GM13976 (cell line): Measurements from ENCODE around the gene SLC35F1.

Experiments
- DNase-seq: peaks from one replicate; pipeline ENCODE4 v3.0.0; 2012; ENCODE audit warnings: low spot score
- in situ Hi-C: fragments of 300-500 bp; cut with MboI; formaldehyde crosslinking; loops from one replicate; pipeline ENCODE4 v1.12.0; 2022; ENCODE audit warnings: low sequenced_read_pairs, mixed read lengths, inconsistent platforms; ENCODE audit not compliant: unreplicated experiment
- TF ChIP-seq, protein P1 (sequence below): IDR thresholded peaks from 2 replicates; pipeline ENCODE4 v1.5.1; 2012; ENCODE audit warnings: borderline replicate concordance, mild to moderate bottlenecking; ENCODE audit not compliant: insufficient read depth; ENCODE audit errors: extremely low read depth, missing control alignments, control extremely low read depth

Gene SLC35F1

DNA sequence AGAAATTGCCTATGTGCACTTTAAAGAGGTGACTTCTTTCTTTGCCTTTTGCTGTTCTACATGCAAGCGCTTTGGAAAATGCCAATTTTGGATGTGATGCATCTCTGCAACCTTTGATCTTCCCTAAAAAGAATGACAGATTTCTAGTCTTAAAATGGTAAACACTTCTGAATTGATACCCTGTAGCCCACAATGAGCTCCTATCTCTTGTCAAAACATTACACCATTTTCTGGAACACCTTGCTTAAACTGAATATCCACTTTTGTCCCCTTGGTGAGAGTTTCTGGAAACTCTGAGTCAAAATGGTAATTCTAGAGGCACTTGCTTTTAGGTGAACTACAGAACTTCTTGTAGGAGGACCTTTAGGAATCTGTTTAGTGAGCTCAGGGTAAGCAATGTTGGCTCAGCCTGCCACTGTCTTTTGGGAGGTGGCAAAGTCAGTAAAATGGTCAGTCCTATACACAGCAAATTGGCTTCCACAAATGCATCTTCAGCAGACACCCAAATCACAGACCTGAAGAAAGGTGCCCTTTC lies 216.5 kb downstream of the SLC35F1 start:
- no peak for DNase-seq
- in situ Hi-C loops: no loop called here
- TF ChIP-seq, protein P1, sequence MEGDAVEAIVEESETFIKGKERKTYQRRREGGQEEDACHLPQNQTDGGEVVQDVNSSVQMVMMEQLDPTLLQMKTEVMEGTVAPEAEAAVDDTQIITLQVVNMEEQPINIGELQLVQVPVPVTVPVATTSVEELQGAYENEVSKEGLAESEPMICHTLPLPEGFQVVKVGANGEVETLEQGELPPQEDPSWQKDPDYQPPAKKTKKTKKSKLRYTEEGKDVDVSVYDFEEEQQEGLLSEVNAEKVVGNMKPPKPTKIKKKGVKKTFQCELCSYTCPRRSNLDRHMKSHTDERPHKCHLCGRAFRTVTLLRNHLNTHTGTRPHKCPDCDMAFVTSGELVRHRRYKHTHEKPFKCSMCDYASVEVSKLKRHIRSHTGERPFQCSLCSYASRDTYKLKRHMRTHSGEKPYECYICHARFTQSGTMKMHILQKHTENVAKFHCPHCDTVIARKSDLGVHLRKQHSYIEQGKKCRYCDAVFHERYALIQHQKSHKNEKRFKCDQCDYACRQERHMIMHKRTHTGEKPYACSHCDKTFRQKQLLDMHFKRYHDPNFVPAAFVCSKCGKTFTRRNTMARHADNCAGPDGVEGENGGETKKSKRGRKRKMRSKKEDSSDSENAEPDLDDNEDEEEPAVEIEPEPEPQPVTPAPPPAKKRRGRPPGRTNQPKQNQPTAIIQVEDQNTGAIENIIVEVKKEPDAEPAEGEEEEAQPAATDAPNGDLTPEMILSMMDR: no peak

DNA sequence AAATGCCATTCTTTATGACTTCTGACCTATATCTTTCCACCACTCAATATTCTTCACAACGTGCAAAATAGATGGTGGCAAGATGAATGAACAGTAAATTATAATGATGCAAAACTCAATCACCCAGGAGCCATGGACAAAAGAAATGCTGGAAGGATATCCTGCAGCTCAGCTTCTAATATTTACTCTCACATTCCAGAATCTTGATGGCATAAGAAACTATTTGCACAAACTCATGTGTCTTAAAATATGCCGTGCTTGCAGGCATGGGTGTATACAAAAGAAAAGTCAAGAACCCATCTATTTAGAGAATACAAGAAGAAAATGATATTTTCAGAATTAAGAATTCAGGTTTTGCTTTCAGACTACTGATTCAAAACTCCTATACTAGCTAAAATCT lies 217.8 kb downstream of the SLC35F1 start:
- TF ChIP-seq, protein P1: no peak
- no peak for DNase-seq
- in situ Hi-C loops: no loop called here

DNA sequence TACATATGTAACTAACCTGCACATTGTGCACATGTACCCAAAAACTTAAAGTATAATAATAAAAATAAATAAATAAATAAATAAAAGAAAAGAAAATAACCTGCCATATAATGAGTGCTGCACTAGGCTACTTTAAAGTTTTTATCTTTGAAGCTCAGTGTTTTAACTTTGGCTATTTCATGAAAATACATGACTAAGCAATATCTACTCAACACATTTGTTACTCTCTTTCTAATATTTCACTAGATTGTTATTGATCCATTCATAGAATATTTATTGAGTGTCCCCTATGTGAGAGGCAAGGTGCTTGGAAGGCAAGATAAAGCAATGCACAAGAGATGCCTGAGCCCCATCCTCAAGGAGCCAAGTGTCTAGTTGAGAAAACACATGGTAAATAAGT lies 221.7 kb downstream of the SLC35F1 start:
- TF ChIP-seq, protein P1: no peak
- in situ Hi-C loops: no loop called here
- DNase-seq: no peak

DNA sequence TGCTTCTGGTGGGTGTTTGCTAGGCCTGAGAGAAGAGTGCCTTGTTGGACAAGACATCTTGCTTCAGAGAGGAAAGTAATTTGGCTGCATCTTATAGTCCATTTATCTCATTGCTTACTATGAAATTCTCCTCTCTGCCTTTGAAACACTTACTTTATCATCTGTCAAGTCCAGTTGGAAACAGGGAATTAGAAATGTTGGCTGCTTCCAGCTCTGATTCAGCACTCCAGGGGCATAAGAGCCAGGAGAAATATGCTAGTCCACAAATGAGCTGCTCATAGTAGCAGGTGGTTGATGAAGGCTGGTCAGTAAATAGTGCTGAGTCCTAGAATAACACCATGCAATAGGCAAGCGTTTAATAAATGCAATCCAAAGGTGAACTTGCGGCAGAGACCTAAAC lies 227.1 kb downstream of the SLC35F1 start:
- no peak for DNase-seq
- TF ChIP-seq, protein P1: no peak
- in situ Hi-C loops: no loop called here

DNA sequence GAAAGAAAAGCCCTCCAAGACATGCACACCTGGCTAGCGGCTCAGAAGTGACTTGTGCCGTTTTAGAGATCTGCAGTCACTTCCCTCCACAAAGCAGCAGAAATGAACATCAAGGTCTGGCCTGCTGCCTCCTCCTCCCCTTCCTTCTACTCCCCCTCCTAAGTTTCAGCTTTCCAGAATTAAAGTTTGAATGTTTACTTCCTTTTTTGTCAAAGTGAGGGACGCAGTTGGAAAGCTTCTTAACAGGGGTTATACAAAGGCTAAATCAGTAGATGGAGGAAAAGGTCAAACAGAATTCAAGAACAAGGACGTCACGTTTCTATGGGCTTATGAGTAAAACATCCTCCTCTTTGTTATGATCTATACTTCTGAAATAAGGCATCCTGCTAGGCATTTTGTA lies 227.7 kb downstream of the SLC35F1 start:
- in situ Hi-C loops: no loop called here
- DNase-seq: no peak
- TF ChIP-seq, protein P1: no peak

DNA sequence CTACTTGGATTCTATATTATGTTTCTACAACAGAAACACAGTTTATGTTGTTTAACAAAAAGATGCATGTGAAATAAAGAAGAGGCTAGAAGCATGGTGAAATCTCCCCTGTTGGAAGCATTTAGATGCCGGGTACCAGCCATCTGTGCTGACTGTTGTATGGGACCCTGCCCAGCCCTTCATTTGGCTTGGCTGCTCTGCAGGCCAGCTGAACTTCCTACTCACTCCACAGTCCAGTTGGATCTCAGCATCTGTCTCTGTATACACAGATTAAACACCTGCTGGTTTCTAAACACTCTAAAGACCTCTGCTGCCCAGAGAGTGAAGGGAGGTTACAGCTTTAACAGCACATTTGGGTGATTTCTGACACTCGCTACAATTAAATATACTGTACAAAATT lies 228.3 kb downstream of the SLC35F1 start:
- in situ Hi-C loops: no loop called here
- TF ChIP-seq, protein P1: no peak
- no peak for DNase-seq

DNA sequence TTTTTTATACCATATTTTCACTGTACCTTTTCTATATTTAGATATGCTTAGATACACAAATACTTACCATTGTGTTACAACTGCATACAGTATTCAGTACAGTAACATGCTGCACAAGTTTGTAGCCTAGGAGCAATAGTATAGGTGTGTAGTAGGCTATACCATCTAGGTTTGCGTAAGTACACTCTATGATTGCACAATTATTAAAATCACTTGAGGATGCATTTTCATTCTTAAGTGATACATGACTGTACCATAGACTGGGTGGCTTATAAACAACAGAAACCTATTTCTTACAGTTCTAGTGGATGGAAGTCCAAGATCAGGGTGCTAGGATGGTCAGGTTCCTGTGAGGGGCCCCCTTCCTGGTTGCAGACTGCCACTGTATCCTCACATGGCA lies 234.1 kb downstream of the SLC35F1 start:
- no peak for DNase-seq
- in situ Hi-C loops: no loop called here
- TF ChIP-seq, protein P1: no peak
